ENCODE measurements around the gene CEBPG. TPM values are rescaled to one million over a fixed set of nuclear protein-coding genes. Genes with fewer than 3 reads are reported as not detected.

Gene CEBPG
- total RNA-seq, 1 experiment from 2014 or later = 51.1 TPM

GRCh38 chr19:33339016-33339984 is 34.2 kb upstream of the CEBPG start:
- ChIA-PET CTCF (interaction anchor here (1.3 kb wide), 1 partner anchor 32 kb away, joined by 3 read pairs; no protein-coding TSS in a partner anchor), POLR2A (no interaction called here)
- BruUV-seq (replicated peaks) = no TSS peak

More at GRCh38 chr19:33339016-33339984, 34.2 kb upstream of the CEBPG start:
- TF ChIP-seq ELF1 (IDR thresholded peaks at IDR 0.05; ENCODE audit: borderline replicate concordance, low read depth) = no peak
- no peak for TF ChIP-seq ZNF274 (IDR thresholded peaks at IDR 0.05; ENCODE audit: low read depth, low read length)
- no peak for TF ChIP-seq EZH2 (IDR thresholded peaks at IDR 0.05)
- TF ChIP-seq EGR1 (IDR thresholded peaks at IDR 0.05; ENCODE audit: low read depth) = no peak
- TF ChIP-seq SIN3A (IDR thresholded peaks at IDR 0.05; ENCODE audit: low read depth) = no peak
- no peak for TF ChIP-seq JUND (IDR thresholded peaks at IDR 0.05)
- no peak for TF ChIP-seq TCF7L2 (IDR thresholded peaks at IDR 0.05; ENCODE audit: borderline replicate concordance, extremely low read depth, insufficient read depth, insufficient read length)
- TF ChIP-seq POLR2A (IDR thresholded peaks at IDR 0.05; ENCODE audit: borderline replicate concordance, extremely low read depth, insufficient read depth, insufficient read length) = no peak
- TF ChIP-seq REST (IDR thresholded peaks at IDR 0.05; ENCODE audit: low read depth) = no peak
- no peak for TF ChIP-seq SRF (IDR thresholded peaks at IDR 0.05; ENCODE audit: low read depth)
- DNase-seq (ENCODE audit: low read depth, low spot score) = no peak
- Histone ChIP-seq H2AFZ (ENCODE audit: low read depth, low read length, poor library complexity, severe bottlenecking) (no peak overlapping the region), H3K9ac (ENCODE audit: low read length) (no peak overlapping the region), H3K4me1 (ENCODE audit: control insufficient read depth in 1 of 2, insufficient read depth in 2 of 2, low read length in 2 of 2) (peaks cover 0 to 11% of the 10 kb centered on the region in 2 experiments; a peak in 3 of 4 replicates), H3K27ac (ENCODE audit: low read depth, low read length) (no peak overlapping the region), H4K20me1 (ENCODE audit: insufficient read depth) (no peaks in the 10 kb centered on the region), H3K4me2 (ENCODE audit: low read length) (peak overlapping the region; percentile 30), H3K79me2 (ENCODE audit: insufficient read depth, low read length) (no peaks in the 10 kb centered on the region), H3K4me3 (replicated peaks in 1 of 2; ENCODE audit: low read depth in 1 of 2, low read length in 2 of 2) (no peak overlapping the region), H3K27me3 (ENCODE audit: insufficient read depth, low read length) (no peaks in the 10 kb centered on the region; the same call in 1 of the 2 replicates), H3K36me3 (ENCODE audit: control insufficient read depth in 1 of 2, insufficient read depth in 2 of 2, low read length in 2 of 2) (no peaks in the 10 kb centered on the region), H3K9me3 (ENCODE audit: control insufficient read depth in 1 of 2, insufficient read depth in 1 of 2, low read depth in 1 of 2, low read length in 2 of 2) (no peaks in the 10 kb centered on the region), H3K9me2 (ENCODE audit: insufficient read depth) (no peaks in the 10 kb centered on the region)
- peak; percentile 59; the same call in 1 of the 2 replicates for ATAC-seq
- RAD21 ChIA-PET (ENCODE audit: low non-redundant PET in 1 of 2, low total read pairs in 2 of 2, uncharacterized antibody in 2 of 2, unreplicated experiment in 2 of 2) = no interaction called here
- intact Hi-C loops (cut with micrococcal nuclease) = no loop called here
